Measurements from ENCODE around the gene ABCG4. TPM values are rescaled to one million over a fixed set of nuclear protein-coding genes. Genes with fewer than 3 reads are reported as not detected.
A peak's percentile ranks its signal among the peaks of the same experiment; 100 is the strongest.

Gene ABCG4
- total RNA-seq, 1 experiment from 2014 or later, result 0.39 TPM

DNA sequence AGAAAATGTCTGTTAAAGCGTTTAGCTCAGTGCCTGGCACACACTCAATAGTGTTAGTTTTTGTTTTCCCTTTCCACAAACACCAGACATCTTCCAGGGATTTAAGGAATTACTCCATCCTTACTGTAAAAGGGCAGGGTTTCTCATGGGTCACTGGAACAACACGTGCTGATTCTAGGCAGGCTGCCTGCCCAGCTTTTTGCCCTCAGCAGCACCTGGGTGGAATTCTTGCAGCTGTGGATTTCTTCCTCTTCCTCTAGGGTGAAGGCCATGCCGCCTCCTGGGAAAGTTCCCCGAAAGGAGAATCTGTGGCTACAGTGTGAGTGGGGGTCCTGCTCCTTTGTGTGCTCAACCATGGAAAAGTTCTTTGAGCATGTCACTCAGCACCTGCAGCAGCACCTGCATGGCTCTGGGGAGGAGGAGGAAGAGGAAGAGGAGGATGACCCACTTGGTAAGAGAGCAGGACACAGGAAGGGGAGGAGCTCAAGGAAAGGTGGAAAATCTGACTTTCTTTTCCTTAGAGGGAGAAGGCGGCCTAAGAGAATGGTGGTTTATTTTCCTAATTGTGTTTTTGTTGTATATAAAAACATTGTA is 22.1 kb upstream of the ABCG4 start:
- H3K4me1 ChIP-seq (ENCODE audit: control insufficient read depth, insufficient read depth, low read length), result peaks cover 6% of the 10 kb centered on the region
- in situ Hi-C loops (cut with HindIII; ENCODE audit: low pct_unique_long_range_greater_than_20kb, low sequenced_read_pairs), result no loop called here
- H3K27me3 ChIP-seq (ENCODE audit: control insufficient read depth, insufficient read depth, low read length), result no peaks in the 10 kb centered on the region
- ChIA-PET POLR2A (no interaction called here), CTCF (interaction anchor here (0.6 kb wide), 1 partner anchor 25 kb away, joined by 3 read pairs; the partner anchor contains the start of gene DPAGT1)
- ATAC-seq (no peak), DNase-seq (ENCODE audit: low read depth, low spot score) (no peak)
- H3K9me3 ChIP-seq (ENCODE audit: control insufficient read depth, insufficient read depth, low read depth, low read length), result no peaks in the 10 kb centered on the region
- H3K4me3 ChIP-seq (ENCODE audit: low read depth in 2 of 2, low read length in 2 of 2), result no peak overlapping the region
- 0 out of 2 replicates have a peak, but pooled peaks have one; percentile 9 for TF ChIP-seq POLR2AphosphoS5 (IDR thresholded peaks at IDR 0.05; ENCODE audit: low read depth, low read length)
- TF ChIP-seq, protein P1, sequence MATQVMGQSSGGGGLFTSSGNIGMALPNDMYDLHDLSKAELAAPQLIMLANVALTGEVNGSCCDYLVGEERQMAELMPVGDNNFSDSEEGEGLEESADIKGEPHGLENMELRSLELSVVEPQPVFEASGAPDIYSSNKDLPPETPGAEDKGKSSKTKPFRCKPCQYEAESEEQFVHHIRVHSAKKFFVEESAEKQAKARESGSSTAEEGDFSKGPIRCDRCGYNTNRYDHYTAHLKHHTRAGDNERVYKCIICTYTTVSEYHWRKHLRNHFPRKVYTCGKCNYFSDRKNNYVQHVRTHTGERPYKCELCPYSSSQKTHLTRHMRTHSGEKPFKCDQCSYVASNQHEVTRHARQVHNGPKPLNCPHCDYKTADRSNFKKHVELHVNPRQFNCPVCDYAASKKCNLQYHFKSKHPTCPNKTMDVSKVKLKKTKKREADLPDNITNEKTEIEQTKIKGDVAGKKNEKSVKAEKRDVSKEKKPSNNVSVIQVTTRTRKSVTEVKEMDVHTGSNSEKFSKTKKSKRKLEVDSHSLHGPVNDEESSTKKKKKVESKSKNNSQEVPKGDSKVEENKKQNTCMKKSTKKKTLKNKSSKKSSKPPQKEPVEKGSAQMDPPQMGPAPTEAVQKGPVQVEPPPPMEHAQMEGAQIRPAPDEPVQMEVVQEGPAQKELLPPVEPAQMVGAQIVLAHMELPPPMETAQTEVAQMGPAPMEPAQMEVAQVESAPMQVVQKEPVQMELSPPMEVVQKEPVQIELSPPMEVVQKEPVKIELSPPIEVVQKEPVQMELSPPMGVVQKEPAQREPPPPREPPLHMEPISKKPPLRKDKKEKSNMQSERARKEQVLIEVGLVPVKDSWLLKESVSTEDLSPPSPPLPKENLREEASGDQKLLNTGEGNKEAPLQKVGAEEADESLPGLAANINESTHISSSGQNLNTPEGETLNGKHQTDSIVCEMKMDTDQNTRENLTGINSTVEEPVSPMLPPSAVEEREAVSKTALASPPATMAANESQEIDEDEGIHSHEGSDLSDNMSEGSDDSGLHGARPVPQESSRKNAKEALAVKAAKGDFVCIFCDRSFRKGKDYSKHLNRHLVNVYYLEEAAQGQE (IDR thresholded peaks at IDR 0.05; ENCODE audit: insufficient read depth in 1 of 2, low read depth in 2 of 2, low read length in 1 of 2), result no peak
- no TSS peak for BruUV-seq (replicated peaks)
- peaks cover 7% of the 10 kb centered on the region for H3K36me3 ChIP-seq (ENCODE audit: control insufficient read depth, insufficient read depth, low read length)
- intact Hi-C loops (cut with micrococcal nuclease; ENCODE audit: unreplicated experiment), result no loop called here
- no peak overlapping the region for H3K27ac ChIP-seq (ENCODE audit: low read length)

DNA sequence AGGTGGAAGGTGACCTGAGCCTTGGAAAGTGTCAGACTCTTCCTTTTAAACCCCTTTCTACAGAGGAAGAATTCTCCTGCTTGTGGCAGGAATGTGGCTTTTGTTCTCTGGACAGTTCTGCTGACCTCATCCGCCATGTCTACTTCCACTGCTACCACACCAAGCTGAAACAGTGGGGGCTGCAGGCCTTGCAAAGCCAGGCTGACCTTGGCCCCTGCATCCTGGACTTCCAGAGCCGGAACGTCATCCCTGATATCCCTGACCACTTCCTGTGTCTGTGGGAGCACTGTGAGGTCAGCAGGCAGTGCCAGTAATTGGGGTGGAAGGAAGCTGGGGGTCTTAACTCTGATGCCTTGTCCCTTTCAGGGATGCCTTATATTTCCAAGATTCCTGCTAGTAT is 18.2 kb upstream of the ABCG4 start:
- in situ Hi-C loops (cut with HindIII; ENCODE audit: low pct_unique_long_range_greater_than_20kb, low sequenced_read_pairs), result no loop called here
- TF ChIP-seq TCF7L2 (IDR thresholded peaks at IDR 0.05; ENCODE audit: low read depth, low read length) (no peak), SIN3A (IDR thresholded peaks at IDR 0.05; ENCODE audit: borderline replicate concordance, insufficient read depth, low read depth, low read length) (no peak), POLR2AphosphoS5 (IDR thresholded peaks at IDR 0.05; ENCODE audit: low read depth, low read length) (no peak)
- TF ChIP-seq, protein P1 (IDR thresholded peaks at IDR 0.05; ENCODE audit: insufficient read depth in 1 of 2, low read depth in 2 of 2, low read length in 1 of 2), result no peak
- TF ChIP-seq, protein P2, sequence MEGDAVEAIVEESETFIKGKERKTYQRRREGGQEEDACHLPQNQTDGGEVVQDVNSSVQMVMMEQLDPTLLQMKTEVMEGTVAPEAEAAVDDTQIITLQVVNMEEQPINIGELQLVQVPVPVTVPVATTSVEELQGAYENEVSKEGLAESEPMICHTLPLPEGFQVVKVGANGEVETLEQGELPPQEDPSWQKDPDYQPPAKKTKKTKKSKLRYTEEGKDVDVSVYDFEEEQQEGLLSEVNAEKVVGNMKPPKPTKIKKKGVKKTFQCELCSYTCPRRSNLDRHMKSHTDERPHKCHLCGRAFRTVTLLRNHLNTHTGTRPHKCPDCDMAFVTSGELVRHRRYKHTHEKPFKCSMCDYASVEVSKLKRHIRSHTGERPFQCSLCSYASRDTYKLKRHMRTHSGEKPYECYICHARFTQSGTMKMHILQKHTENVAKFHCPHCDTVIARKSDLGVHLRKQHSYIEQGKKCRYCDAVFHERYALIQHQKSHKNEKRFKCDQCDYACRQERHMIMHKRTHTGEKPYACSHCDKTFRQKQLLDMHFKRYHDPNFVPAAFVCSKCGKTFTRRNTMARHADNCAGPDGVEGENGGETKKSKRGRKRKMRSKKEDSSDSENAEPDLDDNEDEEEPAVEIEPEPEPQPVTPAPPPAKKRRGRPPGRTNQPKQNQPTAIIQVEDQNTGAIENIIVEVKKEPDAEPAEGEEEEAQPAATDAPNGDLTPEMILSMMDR (IDR thresholded peaks at IDR 0.05), result no peak
- no peak overlapping the region for H3K27ac ChIP-seq (ENCODE audit: low read length)
- H3K4me3 ChIP-seq (ENCODE audit: low read depth in 2 of 2, low read length in 2 of 2), result no peak overlapping the region
- intact Hi-C loops (cut with micrococcal nuclease; ENCODE audit: unreplicated experiment), result no loop called here
- H3K9me3 ChIP-seq (ENCODE audit: control insufficient read depth, insufficient read depth, low read depth, low read length), result no peaks in the 10 kb centered on the region
- H3K4me1 ChIP-seq (ENCODE audit: control insufficient read depth, insufficient read depth, low read length), result no peaks in the 10 kb centered on the region
- ATAC-seq, result no peak
- no peaks in the 10 kb centered on the region for H3K27me3 ChIP-seq (ENCODE audit: control insufficient read depth, insufficient read depth, low read length)
- POLR2A ChIA-PET, result no interaction called here
- peaks cover 10% of the 10 kb centered on the region for H3K36me3 ChIP-seq (ENCODE audit: control insufficient read depth, insufficient read depth, low read length)
- BruUV-seq (replicated peaks), result no TSS peak
- no peak for DNase-seq (ENCODE audit: low read depth, low spot score)
- CTCF ChIA-PET, result interaction anchor here (0.6 kb wide), 1 partner anchor 9 kb away, joined by 3 read pairs; the partner anchor contains the start of gene HINFP

Data from Panc1 (cell line).